ENCODE data around the gene CD5L. TPM values are rescaled to one million over a fixed set of nuclear protein-coding genes. Genes with fewer than 3 reads are reported as not detected.

The CD5L gene
- total RNA-seq, 1 donor from 2014 or later = not detected

DNA sequence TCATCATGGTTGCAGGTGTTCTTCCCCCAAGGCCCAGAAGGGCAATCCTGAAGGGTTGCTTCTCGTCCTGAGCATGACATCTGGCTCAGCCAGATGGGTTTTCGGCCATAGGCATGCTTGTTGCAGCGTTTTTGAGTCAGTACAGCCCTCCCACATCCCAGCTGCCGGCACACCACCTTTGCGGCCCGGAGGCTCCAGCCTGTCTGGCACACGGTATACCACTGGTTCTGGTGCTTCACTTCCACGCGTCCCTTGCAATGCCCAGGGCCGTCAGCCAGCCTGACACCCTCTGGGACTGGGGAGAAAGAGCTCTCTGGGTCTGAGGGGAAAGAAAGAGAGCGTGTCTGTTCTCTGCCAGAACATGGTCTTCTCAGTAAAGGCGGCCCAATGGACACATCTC is 7.2 kb downstream of the CD5L start:
- Mint-ChIP-seq H3K27me3 (ENCODE audit: insufficient read depth) (no peaks in the 10 kb centered on the region), H3K27ac (no peak overlapping the region), H3K4me3 (no peak overlapping the region), H3K36me3 (ENCODE audit: low read depth) (no peaks in the 10 kb centered on the region), H3K9me3 (no peaks in the 10 kb centered on the region), H3K4me1 (ENCODE audit: low read depth) (no peaks in the 10 kb centered on the region)
- no peak for DNase-seq (ENCODE audit: low spot score)
- intact Hi-C loops (cut with micrococcal nuclease) = no loop called here

DNA sequence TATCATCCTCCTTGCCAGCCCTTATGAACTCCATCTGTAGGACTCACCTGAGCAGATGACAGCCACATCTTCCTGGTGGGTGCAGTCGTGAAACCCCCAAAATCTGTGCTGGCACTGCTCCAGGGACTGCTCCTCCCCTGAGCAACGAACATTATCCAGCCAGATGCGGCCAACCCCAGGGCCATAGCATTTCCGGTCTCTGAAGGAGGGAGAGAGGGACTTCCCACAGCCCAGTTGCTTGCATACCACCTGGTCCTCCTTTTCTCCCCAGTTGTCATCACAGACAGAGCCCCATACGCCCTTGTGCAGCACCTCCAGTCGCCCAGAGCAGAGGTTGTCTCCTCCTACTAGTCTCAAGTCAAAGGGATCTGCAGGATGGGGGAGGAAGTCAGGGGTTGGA is 8.5 kb downstream of the CD5L start:
- no peak overlapping the region for H3K27ac Mint-ChIP-seq
- no peaks in the 10 kb centered on the region for H3K9me3 Mint-ChIP-seq
- no peak overlapping the region for H3K4me3 Mint-ChIP-seq
- intact Hi-C loops (cut with micrococcal nuclease) = no loop called here
- no peaks in the 10 kb centered on the region for H3K27me3 Mint-ChIP-seq (ENCODE audit: insufficient read depth)
- H3K4me1 Mint-ChIP-seq (ENCODE audit: low read depth) = no peaks in the 10 kb centered on the region
- H3K36me3 Mint-ChIP-seq (ENCODE audit: low read depth) = no peaks in the 10 kb centered on the region
- DNase-seq (ENCODE audit: low spot score) = no peak

GRCh38 chr1:157831968-157832626 is 9.5 kb downstream of the CD5L start:
- H3K4me3 Mint-ChIP-seq = no peak overlapping the region
- H3K27me3 Mint-ChIP-seq (ENCODE audit: insufficient read depth) = no peaks in the 10 kb centered on the region
- intact Hi-C loops (cut with micrococcal nuclease) = no loop called here
- H3K4me1 Mint-ChIP-seq (ENCODE audit: low read depth) = no peaks in the 10 kb centered on the region
- no peaks in the 10 kb centered on the region for H3K9me3 Mint-ChIP-seq
- no peak overlapping the region for H3K27ac Mint-ChIP-seq
- no peak for DNase-seq (ENCODE audit: low spot score)
- no peaks in the 10 kb centered on the region for H3K36me3 Mint-ChIP-seq (ENCODE audit: low read depth)

DNA sequence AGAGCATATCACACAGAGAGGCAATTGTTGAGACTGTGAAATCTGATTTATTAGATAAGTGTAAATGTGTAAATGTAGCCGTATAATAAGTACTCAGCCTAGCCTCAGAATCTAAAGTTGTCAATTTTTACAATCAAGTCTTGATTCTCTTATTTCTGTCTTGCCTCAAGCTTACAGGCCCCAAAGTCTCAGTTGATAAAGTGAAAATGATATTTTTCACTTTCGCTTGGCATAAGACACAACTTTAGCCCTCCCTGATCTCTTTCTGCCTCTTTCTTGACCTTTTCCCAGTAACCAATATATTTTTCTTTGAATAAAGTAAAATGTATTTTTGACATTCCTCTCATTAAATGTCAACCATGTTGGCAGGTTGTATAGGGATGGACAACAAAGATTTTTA is 10.7 kb downstream of the CD5L start:
- no peaks in the 10 kb centered on the region for H3K4me1 Mint-ChIP-seq (ENCODE audit: low read depth)
- no peak overlapping the region for H3K4me3 Mint-ChIP-seq
- H3K27me3 Mint-ChIP-seq (ENCODE audit: insufficient read depth) = no peaks in the 10 kb centered on the region
- H3K9me3 Mint-ChIP-seq = no peaks in the 10 kb centered on the region
- H3K36me3 Mint-ChIP-seq (ENCODE audit: low read depth) = no peaks in the 10 kb centered on the region
- DNase-seq (ENCODE audit: low spot score) = no peak
- no peak overlapping the region for H3K27ac Mint-ChIP-seq
- intact Hi-C loops (cut with micrococcal nuclease) = no loop called here

- Mint-ChIP-seq H3K36me3 (ENCODE audit: low read depth) (no peaks in the 10 kb centered on the region), H3K27ac (no peak overlapping the region), H3K4me1 (ENCODE audit: low read depth) (no peaks in the 10 kb centered on the region), H3K9me3 (no peaks in the 10 kb centered on the region), H3K27me3 (ENCODE audit: insufficient read depth) (no peaks in the 10 kb centered on the region), H3K4me3 (no peak overlapping the region)
- intact Hi-C loops (cut with micrococcal nuclease) = no loop called here
- DNase-seq (ENCODE audit: low spot score) = no peak
Measured at GRCh38 chr1:157829711-157830110, 11.9 kb downstream of the CD5L start.

- intact Hi-C loops (cut with micrococcal nuclease) = no loop called here
- no peaks in the 10 kb centered on the region for H3K4me1 Mint-ChIP-seq (ENCODE audit: low read depth)
- peaks cover 2% of the 10 kb centered on the region for H3K27me3 Mint-ChIP-seq (ENCODE audit: insufficient read depth)
- H3K4me3 Mint-ChIP-seq = no peak overlapping the region
- H3K27ac Mint-ChIP-seq = no peak overlapping the region
- no peaks in the 10 kb centered on the region for H3K9me3 Mint-ChIP-seq
- DNase-seq (ENCODE audit: low spot score) = no peak
- no peaks in the 10 kb centered on the region for H3K36me3 Mint-ChIP-seq (ENCODE audit: low read depth)
Measured at GRCh38 chr1:157829210-157829609, 12.4 kb downstream of the CD5L start.

GRCh38 chr1:157820299-157820698 is 21.3 kb downstream of the CD5L start:
- intact Hi-C loops (cut with micrococcal nuclease) = no loop called here
- H3K36me3 Mint-ChIP-seq (ENCODE audit: low read depth) = no peaks in the 10 kb centered on the region
- no peak for DNase-seq (ENCODE audit: low spot score)

DNA sequence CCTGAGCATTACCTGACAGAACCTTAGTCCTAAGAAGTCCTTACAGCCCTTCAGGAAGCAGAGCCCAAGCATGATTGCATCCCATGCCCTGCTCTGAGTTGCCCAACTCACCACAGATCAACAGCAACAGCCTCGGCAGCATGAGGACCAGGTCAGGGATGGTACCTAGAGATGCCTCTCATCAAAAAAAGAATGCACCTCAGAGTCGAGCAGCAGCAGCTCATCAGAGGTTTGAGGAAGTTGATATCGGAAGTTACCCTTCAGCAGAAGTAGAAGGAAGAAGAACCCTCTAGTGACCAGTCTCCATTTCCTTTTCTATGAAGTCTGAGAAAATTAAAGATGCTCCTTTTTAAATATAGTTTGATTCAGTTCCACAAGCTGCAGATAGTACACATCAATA is 21.7 kb downstream of the CD5L start, which contains the start of gene FCRL1:
Gene FCRL1, minus strand, starts transcription at position 225 of the 400 bp plus-strand sequence. Its CDS starts 83 bp downstream, at position 142.
- H3K9me3 Mint-ChIP-seq = no peaks in the 10 kb centered on the region
- H3K36me3 Mint-ChIP-seq (ENCODE audit: low read depth) = no peaks in the 10 kb centered on the region
- H3K27ac Mint-ChIP-seq = no peak within 1 kb of the TSS
- H3K4me1 Mint-ChIP-seq (ENCODE audit: low read depth) = no peaks in the 10 kb centered on the region
- intact Hi-C loops (cut with micrococcal nuclease) = no loop called here
- no peak for DNase-seq (ENCODE audit: low spot score)
- H3K4me3 Mint-ChIP-seq = no peak within 1 kb of the TSS
- H3K27me3 Mint-ChIP-seq (ENCODE audit: insufficient read depth) = peaks cover 6% of the 10 kb centered on the region

More at GRCh38 chr1:157820299-157820698, 21.3 kb downstream of the CD5L start:
- no peaks in the 10 kb centered on the region for H3K9me3 Mint-ChIP-seq
- no peak overlapping the region for H3K27ac Mint-ChIP-seq
- H3K27me3 Mint-ChIP-seq (ENCODE audit: insufficient read depth) = peaks cover 6% of the 10 kb centered on the region
- no peak overlapping the region for H3K4me3 Mint-ChIP-seq
- no peaks in the 10 kb centered on the region for H3K4me1 Mint-ChIP-seq (ENCODE audit: low read depth)

- H3K9me3 Mint-ChIP-seq = no peaks in the 10 kb centered on the region
- intact Hi-C loops (cut with micrococcal nuclease) = no loop called here
- H3K4me3 Mint-ChIP-seq = no peak overlapping the region
- no peaks in the 10 kb centered on the region for H3K36me3 Mint-ChIP-seq (ENCODE audit: low read depth)
- H3K4me1 Mint-ChIP-seq (ENCODE audit: low read depth) = no peaks in the 10 kb centered on the region
- peaks cover 6% of the 10 kb centered on the region for H3K27me3 Mint-ChIP-seq (ENCODE audit: insufficient read depth)
- H3K27ac Mint-ChIP-seq = no peak overlapping the region
- no peak for DNase-seq (ENCODE audit: low spot score)
Measured at GRCh38 chr1:157819215-157819614, 22.4 kb downstream of the CD5L start.

DNA sequence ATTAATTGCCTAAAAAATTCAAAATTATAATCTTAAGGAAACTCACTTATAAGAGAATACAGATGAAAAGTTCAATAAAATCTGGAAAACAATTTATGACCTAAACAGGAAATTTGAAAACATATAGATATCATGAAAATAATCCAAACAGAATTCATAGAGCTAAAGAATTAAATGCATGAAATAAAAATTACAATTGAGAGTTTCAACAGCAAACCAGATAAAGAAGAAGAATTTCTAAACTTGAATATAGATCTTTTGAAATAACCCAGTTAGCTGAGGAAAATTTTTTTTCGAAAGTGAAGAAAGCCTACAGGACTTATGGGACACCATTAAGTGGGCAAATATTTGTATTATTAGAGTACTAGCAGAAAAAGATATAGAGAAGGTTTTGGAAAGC is 28.3 kb downstream of the CD5L start:
- H3K9me3 Mint-ChIP-seq = peaks cover 14% of the 10 kb centered on the region
- DNase-seq (ENCODE audit: low spot score) = no peak
- no peak overlapping the region for H3K4me3 Mint-ChIP-seq
- H3K27me3 Mint-ChIP-seq (ENCODE audit: insufficient read depth) = peaks cover 2% of the 10 kb centered on the region
- no peaks in the 10 kb centered on the region for H3K36me3 Mint-ChIP-seq (ENCODE audit: low read depth)
- intact Hi-C loops (cut with micrococcal nuclease) = no loop called here
- H3K27ac Mint-ChIP-seq = no peak overlapping the region
- H3K4me1 Mint-ChIP-seq (ENCODE audit: low read depth) = no peaks in the 10 kb centered on the region

GRCh38 chr1:157806431-157807149 is 35.0 kb downstream of the CD5L start:
- intact Hi-C loops (cut with micrococcal nuclease) = no loop called here
- H3K9me3 Mint-ChIP-seq = no peaks in the 10 kb centered on the region
- no peak for DNase-seq (ENCODE audit: low spot score)
- H3K27me3 Mint-ChIP-seq (ENCODE audit: insufficient read depth) = no peaks in the 10 kb centered on the region
- no peaks in the 10 kb centered on the region for H3K4me1 Mint-ChIP-seq (ENCODE audit: low read depth)
- no peak overlapping the region for H3K4me3 Mint-ChIP-seq
- H3K27ac Mint-ChIP-seq = no peak overlapping the region
- no peaks in the 10 kb centered on the region for H3K36me3 Mint-ChIP-seq (ENCODE audit: low read depth)

- intact Hi-C loops (cut with micrococcal nuclease) = no loop called here
Measured at GRCh38 chr1:157803851-157804250, 37.8 kb downstream of the CD5L start.

DNA sequence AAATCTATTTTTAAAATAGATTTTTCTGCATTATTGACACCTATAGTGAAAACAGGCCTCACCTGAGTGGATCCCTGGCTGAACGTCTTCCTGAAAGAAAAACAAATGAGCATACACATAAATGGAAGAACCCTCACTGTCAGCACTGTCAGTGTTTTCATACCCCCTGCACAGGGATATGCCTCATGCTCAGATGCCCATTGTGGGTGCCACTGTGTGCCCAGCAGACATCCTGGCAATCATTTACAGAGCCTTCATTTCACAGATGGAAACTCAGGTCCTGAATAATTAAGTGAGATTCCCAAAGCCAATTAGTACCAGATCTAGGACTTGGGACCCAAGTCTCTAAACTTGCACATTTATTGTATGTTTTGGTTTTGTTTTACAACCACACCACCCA is 41.6 kb downstream of the CD5L start:
- H3K9me3 Mint-ChIP-seq = no peaks in the 10 kb centered on the region
- intact Hi-C loops (cut with micrococcal nuclease) = no loop called here

More at GRCh38 chr1:157803851-157804250, 37.8 kb downstream of the CD5L start:
- Mint-ChIP-seq H3K9me3 (no peaks in the 10 kb centered on the region), H3K36me3 (ENCODE audit: low read depth) (no peaks in the 10 kb centered on the region), H3K4me1 (ENCODE audit: low read depth) (no peaks in the 10 kb centered on the region), H3K27me3 (ENCODE audit: insufficient read depth) (no peaks in the 10 kb centered on the region), H3K27ac (no peak overlapping the region), H3K4me3 (no peak overlapping the region)
- no peak for DNase-seq (ENCODE audit: low spot score)

More for the DNA sequence above, 41.6 kb downstream of the CD5L start:
- Mint-ChIP-seq H3K27ac (no peak overlapping the region), H3K4me3 (no peak overlapping the region), H3K36me3 (ENCODE audit: low read depth) (no peaks in the 10 kb centered on the region), H3K4me1 (ENCODE audit: low read depth) (no peaks in the 10 kb centered on the region), H3K27me3 (ENCODE audit: insufficient read depth) (no peaks in the 10 kb centered on the region)
- no peak for DNase-seq (ENCODE audit: low spot score)
